Measurements from ENCODE around the gene FHIT.

DNA sequence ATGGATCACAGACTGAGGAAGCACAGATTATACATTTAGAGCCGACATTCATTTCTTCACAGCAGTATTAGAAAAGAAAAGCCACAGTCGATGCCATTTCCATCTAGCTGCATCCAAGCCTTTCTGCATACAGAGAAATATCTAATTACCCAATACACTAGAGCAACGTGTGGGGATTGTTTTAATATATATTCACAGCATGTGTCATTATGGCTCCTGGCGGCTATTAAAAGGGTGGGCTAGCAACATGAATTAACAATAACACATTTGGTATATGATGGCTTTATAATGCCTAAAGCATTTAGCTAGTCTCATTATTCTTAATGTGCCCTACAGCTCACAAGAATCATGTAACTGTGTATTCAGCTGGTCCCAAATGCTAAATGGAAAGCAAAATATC, 1030.5 kb downstream of the FHIT start:
- TF ChIP-seq POLR2A (IDR thresholded peaks at IDR 0.05; ENCODE audit: low read depth, low read length): no peak
- no peak for TF ChIP-seq TAF1 (IDR thresholded peaks at IDR 0.05; ENCODE audit: borderline replicate concordance, low read depth, low read length)
- TF ChIP-seq POLR2AphosphoS5 (IDR thresholded peaks at IDR 0.05; ENCODE audit: low read depth, low read length): no peak

Measured in GM12892 (cell line).